Psoas muscle (tissue), 8 donors: ENCODE data around the gene MAB21L2. TPM values are rescaled to one million over a fixed set of nuclear protein-coding genes. Genes with fewer than 3 reads are reported as not detected.

Experiments
- ATAC-seq, 4 donors: fragments of 200-7000 bp; cut with Tn5 transposase; one replicate each; pipeline ENCODE4 v1.9.1; 2020; ENCODE audit warnings: moderate library complexity in 3 of 4, mild to moderate bottlenecking in 2 of 4
- DNase-seq, 2 donors: peaks; one replicate each; pipeline ENCODE4 v3.0.0-alpha.2; 2020
- H3K27ac ChIP-seq: fragments of 200-600 bp; one replicate; pipeline ENCODE4 v1.8.0; 2022
- H3K27me3 ChIP-seq, 3 donors: fragments of 200-600 bp in 1 of 3; one replicate each; pipeline versions ENCODE4 v1.6.1 to v1.8.0; 2013 to 2022; ENCODE audit warnings: low read length in 2 of 3, mild to moderate bottlenecking in 2 of 3, moderate library complexity in 1 of 3; ENCODE audit not compliant: insufficient read depth in 3 of 3
- H3K36me3 ChIP-seq, 2 donors: fragments of 200-600 bp in 1 of 2; one replicate each; pipeline versions ENCODE4 v1.6.1 to v1.8.0; 2013 to 2022; ENCODE audit warnings: low read depth in 1 of 2, mild to moderate bottlenecking in 1 of 2, moderate library complexity in 1 of 2; ENCODE audit not compliant: insufficient read depth in 1 of 2
- H3K4me1 ChIP-seq: fragments of 200-600 bp; one replicate; pipeline ENCODE4 v1.8.0; 2022
- H3K4me3 ChIP-seq: fragments of 200-600 bp; one replicate; pipeline ENCODE4 v1.8.0; 2022; ENCODE audit warnings: mild to moderate bottlenecking
- H3K9me3 ChIP-seq: fragments of 200-600 bp; one replicate; pipeline ENCODE4 v1.8.0; 2022
- WGBS, 3 donors: extraction: QIAGEN DNeasy Blood & Tissue Kit; methylation state at CpG; one replicate each; pipeline versions ENCODE4 v1.1.6 to v1.1.7; 2013; 5-methylcytosine and 5-hydroxymethylcytosine counted together
- intact Hi-C, 2 donors: fragments of 100-400 bp; cut with DNase I; formaldehyde crosslinking; loops; one replicate each; pipeline versions ENCODE4 v1.11.0 to v1.14.2; 2022
- polyA plus RNA-seq, 3 donors: library from polyadenylated mRNA; stranded (reverse); fragments of 200-250 nt; gene quantifications; one replicate each; pipeline ENCODE4 v1.2.3, GENCODE V29; 2013
- total RNA-seq, 4 donors: library from RNA; stranded (reverse); fragmentation: NEBNext Ultra II Directional in 2 of 4; extraction: Animal tissue kit (Norgen Biotek cat#: 25700) in 2 of 4; gene quantifications; one replicate each; pipeline versions ENCODE4 v1.2.1 to v1.2.4, GENCODE V29; 2021 to 2023
- TF ChIP-seq, protein P1 (sequence below): fragments of 200-600 bp; IDR thresholded peaks from one replicate; pipeline ENCODE4 v1.8.0; 2022; ENCODE audit warnings: antibody characterized with exemption
- donor health status: healthy with polysubstance abuse.
- donor health status: DM: no; HTN: no; CAD: no; lungs with moderate emphysema.
- donor health status: Bipolar disorder and iron deficiency.
- donor health status: healthy.
- donor health status: DM: yes; HTN: yes; CAD: no.
- donor health status: DM: no; HTN: no; CAD: no.
- donor health status: DM: no; HTN: no; CAD: no.
- donor health status: DM: yes; HTN: yes; CAD: no.

MAB21L2 gene
- total and polyA plus RNA-seq, 7 donors, result 0.01 to 0.03 TPM; not detected in 5

- no peaks in the 10 kb centered on the region for H3K36me3 ChIP-seq
- H3K4me3 ChIP-seq, result no peak overlapping the region
- H3K27me3 ChIP-seq, result no peaks in the 10 kb centered on the region
- H3K9me3 ChIP-seq, result no peaks in the 10 kb centered on the region
- whole genome bisulfite sequencing, 3 donors, result 94 to 95% (median 94%) methylated on average over 3 of the region's 3 CpGs
- intact Hi-C loops, result no loop called here
- TF ChIP-seq, protein P1, sequence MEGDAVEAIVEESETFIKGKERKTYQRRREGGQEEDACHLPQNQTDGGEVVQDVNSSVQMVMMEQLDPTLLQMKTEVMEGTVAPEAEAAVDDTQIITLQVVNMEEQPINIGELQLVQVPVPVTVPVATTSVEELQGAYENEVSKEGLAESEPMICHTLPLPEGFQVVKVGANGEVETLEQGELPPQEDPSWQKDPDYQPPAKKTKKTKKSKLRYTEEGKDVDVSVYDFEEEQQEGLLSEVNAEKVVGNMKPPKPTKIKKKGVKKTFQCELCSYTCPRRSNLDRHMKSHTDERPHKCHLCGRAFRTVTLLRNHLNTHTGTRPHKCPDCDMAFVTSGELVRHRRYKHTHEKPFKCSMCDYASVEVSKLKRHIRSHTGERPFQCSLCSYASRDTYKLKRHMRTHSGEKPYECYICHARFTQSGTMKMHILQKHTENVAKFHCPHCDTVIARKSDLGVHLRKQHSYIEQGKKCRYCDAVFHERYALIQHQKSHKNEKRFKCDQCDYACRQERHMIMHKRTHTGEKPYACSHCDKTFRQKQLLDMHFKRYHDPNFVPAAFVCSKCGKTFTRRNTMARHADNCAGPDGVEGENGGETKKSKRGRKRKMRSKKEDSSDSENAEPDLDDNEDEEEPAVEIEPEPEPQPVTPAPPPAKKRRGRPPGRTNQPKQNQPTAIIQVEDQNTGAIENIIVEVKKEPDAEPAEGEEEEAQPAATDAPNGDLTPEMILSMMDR, result no peak
- ATAC-seq (no peak), DNase-seq (no peak)
- H3K4me1 ChIP-seq, result no peaks in the 10 kb centered on the region
- no peak overlapping the region for H3K27ac ChIP-seq
These were observed 27.2 kb downstream of the MAB21L2 start for GRCh38 chr4:150609131-150609530.

GRCh38 chr4:150619042-150619441 lies 37.1 kb downstream of the MAB21L2 start:
- intact Hi-C loops, result no loop called here
- H3K9me3 ChIP-seq, result no peaks in the 10 kb centered on the region
- no peaks in the 10 kb centered on the region for H3K4me1 ChIP-seq
- WGBS, 3 donors, result 33 to 44% (median 42%) methylated on average over 1 of the region's 1 CpG
- H3K4me3 ChIP-seq, result no peak overlapping the region
- no peak for DNase-seq
- H3K27me3 ChIP-seq, result no peaks in the 10 kb centered on the region
- TF ChIP-seq, protein P1, result no peak
- H3K27ac ChIP-seq, result no peak overlapping the region
- no peak for ATAC-seq
- no peaks in the 10 kb centered on the region for H3K36me3 ChIP-seq

GRCh38 chr4:150624055-150624454 lies 42.1 kb downstream of the MAB21L2 start:
- ATAC-seq (no peak), DNase-seq (no peak)
- no peaks in the 10 kb centered on the region for H3K36me3 ChIP-seq
- TF ChIP-seq, protein P1, result no peak
- no peak overlapping the region for H3K27ac ChIP-seq
- 95 to 98% (median 98%) methylated on average over 1 of the region's 1 CpG for WGBS, 3 donors
- intact Hi-C loops, result no loop called here
- no peak overlapping the region for H3K4me3 ChIP-seq
- H3K9me3 ChIP-seq, result no peaks in the 10 kb centered on the region
- H3K27me3 ChIP-seq, result no peaks in the 10 kb centered on the region
- H3K4me1 ChIP-seq, result no peaks in the 10 kb centered on the region

GRCh38 chr4:150625033-150625432 lies 43.1 kb downstream of the MAB21L2 start:
- Histone ChIP-seq H3K4me1 (no peaks in the 10 kb centered on the region), H3K9me3 (no peaks in the 10 kb centered on the region), H3K27me3 (no peaks in the 10 kb centered on the region), H3K36me3 (no peaks in the 10 kb centered on the region), H3K27ac (no peak overlapping the region), H3K4me3 (no peak overlapping the region)
- WGBS, 3 donors, result 89 to 94% (median 94%) methylated on average over 2 of the region's 2 CpGs
- intact Hi-C loops, result no loop called here
- TF ChIP-seq, protein P1, result no peak
- ATAC-seq (no peak), DNase-seq (no peak)

DNA sequence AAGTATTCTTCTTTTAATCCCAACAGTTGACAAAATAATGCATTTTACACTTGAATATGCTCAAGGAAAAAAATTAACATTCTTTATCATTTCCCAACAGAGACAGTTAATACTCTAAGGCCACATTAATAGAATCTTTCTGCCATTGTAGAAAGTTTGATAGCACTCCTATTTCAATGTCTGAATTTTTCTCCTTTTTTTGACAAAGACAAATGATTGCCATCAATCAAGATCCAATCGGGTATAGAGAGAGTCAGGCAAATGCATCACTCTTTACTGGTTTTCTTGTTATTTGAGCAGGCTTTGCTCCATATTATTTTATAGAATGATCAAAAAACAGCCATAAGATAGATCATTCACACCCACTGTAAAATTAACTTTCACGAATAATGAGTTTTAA lies 46.1 kb downstream of the MAB21L2 start:
- TF ChIP-seq, protein P1, result no peak
- H3K9me3 ChIP-seq, result no peaks in the 10 kb centered on the region
- H3K4me3 ChIP-seq, result no peak overlapping the region
- intact Hi-C loops, result no loop called here
- ATAC-seq (no peak), DNase-seq (no peak)
- no peak overlapping the region for H3K27ac ChIP-seq
- 88 to 92% (median 91%) methylated on average over 2 of the region's 2 CpGs for WGBS, 3 donors
- H3K36me3 ChIP-seq, result no peaks in the 10 kb centered on the region
- no peaks in the 10 kb centered on the region for H3K4me1 ChIP-seq
- no peaks in the 10 kb centered on the region for H3K27me3 ChIP-seq
